GM21786 (cell line): ENCODE results near the gene LAPTM5.
"Not testable (repeated sequence)": the region's sequence is repeated elsewhere in the genome, so short reads cannot be mapped to it uniquely, and the experiment has no call there.

Experiments
- ATAC-seq: cut with Tn5 transposase; IDR thresholded peaks from one replicate; pipeline ENCODE4 v1.9.1; 2021; ENCODE audit not compliant: unreplicated experiment

Gene LAPTM5

GRCh38 chr1:30700528-30701257 lies 56.9 kb downstream of the LAPTM5 start:
- no peak for ATAC-seq

- no peak for ATAC-seq
Observed at GRCh38 chr1:30699762-30700161, 57.8 kb downstream of the LAPTM5 start.

- no peak for ATAC-seq
Observed at GRCh38 chr1:30698401-30698981, 59.1 kb downstream of the LAPTM5 start.

- peak; percentile 47 for ATAC-seq
Observed at GRCh38 chr1:30697571-30698376, 59.8 kb downstream of the LAPTM5 start.

- ATAC-seq: no peak
Observed at GRCh38 chr1:30696831-30697230, 60.7 kb downstream of the LAPTM5 start.

- ATAC-seq: no peak
Observed at GRCh38 chr1:30695439-30695841, 62.1 kb downstream of the LAPTM5 start.

- no peak for ATAC-seq
Observed at GRCh38 chr1:30694280-30695175, 63.0 kb downstream of the LAPTM5 start.

GRCh38 chr1:30693822-30694221 lies 63.8 kb downstream of the LAPTM5 start:
- no peak for ATAC-seq

GRCh38 chr1:30693366-30693765 lies 64.2 kb downstream of the LAPTM5 start:
- no peak for ATAC-seq

- no peak for ATAC-seq
Observed at GRCh38 chr1:30692948-30693301, 64.6 kb downstream of the LAPTM5 start.

- ATAC-seq: no peak
Observed at GRCh38 chr1:30692201-30692947, 65.2 kb downstream of the LAPTM5 start.

- ATAC-seq: no peak
Observed at GRCh38 chr1:30691480-30691879, 66.1 kb downstream of the LAPTM5 start.

- no peak for ATAC-seq
Observed at GRCh38 chr1:30689901-30690645, 67.5 kb downstream of the LAPTM5 start.

- ATAC-seq: no peak
Observed at GRCh38 chr1:30688920-30689794, 68.4 kb downstream of the LAPTM5 start.

- ATAC-seq: not testable (repeated sequence)
Observed at GRCh38 chr1:30688516-30688915, 69.1 kb downstream of the LAPTM5 start.

- ATAC-seq: no peak
Observed at GRCh38 chr1:30687886-30688285, 69.7 kb downstream of the LAPTM5 start.

GRCh38 chr1:30686236-30686935 lies 71.2 kb downstream of the LAPTM5 start:
- ATAC-seq: no peak

- no peak for ATAC-seq
Observed at GRCh38 chr1:30685796-30686165, 71.8 kb downstream of the LAPTM5 start.
